HG03378 (cell line): ENCODE results near the gene TSPAN18.

ENCODE experiments used
- ATAC-seq: cut with Tn5 transposase; IDR thresholded peaks from one replicate; pipeline ENCODE4 v1.9.1; 2021; ENCODE audit warnings: mild to moderate bottlenecking, moderate library complexity; ENCODE audit not compliant: unreplicated experiment

The TSPAN18 gene

GRCh38 chr11:44859528-44859925, 132.8 kb downstream of the TSPAN18 start:
- ATAC-seq = no peak

DNA sequence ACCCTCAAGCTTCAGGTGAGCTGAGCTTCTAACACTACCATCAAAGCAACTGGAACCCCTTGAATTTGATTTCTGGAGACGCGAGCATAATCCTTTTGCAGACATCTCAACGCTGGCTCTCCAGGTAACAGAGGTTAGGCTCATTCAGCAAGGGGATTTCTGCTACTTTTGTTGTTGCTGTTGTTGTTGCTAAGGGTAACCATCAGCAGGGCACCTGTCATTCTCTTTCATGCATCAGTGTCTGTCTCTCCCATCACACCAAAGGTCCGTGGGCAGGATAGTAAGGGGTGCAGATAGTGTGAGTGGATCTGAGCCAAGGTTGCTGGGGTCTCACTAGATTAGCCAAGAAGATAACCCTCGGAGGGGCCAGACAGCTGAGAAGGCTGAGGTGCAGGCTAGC, 133.6 kb downstream of the TSPAN18 start:
- no peak for ATAC-seq

DNA sequence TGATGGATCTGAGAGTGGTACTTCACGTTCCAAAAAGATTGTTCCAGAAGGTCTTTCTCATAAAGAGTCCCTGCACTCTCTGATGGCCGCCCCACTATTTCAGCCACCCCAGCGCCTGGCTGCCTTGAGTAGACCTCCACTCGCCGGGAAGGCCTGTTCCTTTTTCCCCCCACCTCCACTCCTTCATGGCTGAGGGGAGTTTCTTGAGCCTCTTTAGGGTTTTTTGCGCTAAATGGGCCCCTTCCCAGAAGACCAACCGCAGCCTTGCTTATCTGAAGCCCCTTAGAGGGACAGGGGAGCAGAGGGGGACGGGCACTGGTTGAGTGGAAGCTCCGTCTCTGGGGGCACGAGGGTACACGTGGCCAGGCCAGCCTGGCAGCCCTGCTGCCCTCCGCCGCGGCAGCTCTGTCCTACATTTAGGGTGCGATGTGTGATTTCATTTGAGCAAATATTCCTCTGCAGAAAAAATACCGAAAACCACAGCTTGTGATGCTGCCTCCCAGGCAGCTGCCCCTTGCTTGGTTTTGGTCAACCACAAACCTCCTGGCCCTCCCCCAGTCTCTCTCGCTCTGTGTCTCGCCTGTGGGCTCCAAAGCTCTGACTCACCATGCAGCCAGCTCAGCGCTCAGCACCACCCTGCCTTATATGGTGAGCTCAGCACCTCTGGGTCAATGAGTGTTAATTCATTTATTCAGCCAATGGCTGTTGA, 135.2 kb downstream of the TSPAN18 start:
- ATAC-seq = peak; percentile 99

GRCh38 chr11:44862558-44863101, 135.9 kb downstream of the TSPAN18 start:
- ATAC-seq = no peak

- ATAC-seq = no peak
Measured at GRCh38 chr11:44863231-44863630, 136.5 kb downstream of the TSPAN18 start.

- ATAC-seq = no peak
Measured at GRCh38 chr11:44865866-44866272, 139.1 kb downstream of the TSPAN18 start.

GRCh38 chr11:44866286-44866685, 139.5 kb downstream of the TSPAN18 start:
- ATAC-seq = no peak

GRCh38 chr11:44868021-44868420, 141.3 kb downstream of the TSPAN18 start:
- no peak for ATAC-seq

DNA sequence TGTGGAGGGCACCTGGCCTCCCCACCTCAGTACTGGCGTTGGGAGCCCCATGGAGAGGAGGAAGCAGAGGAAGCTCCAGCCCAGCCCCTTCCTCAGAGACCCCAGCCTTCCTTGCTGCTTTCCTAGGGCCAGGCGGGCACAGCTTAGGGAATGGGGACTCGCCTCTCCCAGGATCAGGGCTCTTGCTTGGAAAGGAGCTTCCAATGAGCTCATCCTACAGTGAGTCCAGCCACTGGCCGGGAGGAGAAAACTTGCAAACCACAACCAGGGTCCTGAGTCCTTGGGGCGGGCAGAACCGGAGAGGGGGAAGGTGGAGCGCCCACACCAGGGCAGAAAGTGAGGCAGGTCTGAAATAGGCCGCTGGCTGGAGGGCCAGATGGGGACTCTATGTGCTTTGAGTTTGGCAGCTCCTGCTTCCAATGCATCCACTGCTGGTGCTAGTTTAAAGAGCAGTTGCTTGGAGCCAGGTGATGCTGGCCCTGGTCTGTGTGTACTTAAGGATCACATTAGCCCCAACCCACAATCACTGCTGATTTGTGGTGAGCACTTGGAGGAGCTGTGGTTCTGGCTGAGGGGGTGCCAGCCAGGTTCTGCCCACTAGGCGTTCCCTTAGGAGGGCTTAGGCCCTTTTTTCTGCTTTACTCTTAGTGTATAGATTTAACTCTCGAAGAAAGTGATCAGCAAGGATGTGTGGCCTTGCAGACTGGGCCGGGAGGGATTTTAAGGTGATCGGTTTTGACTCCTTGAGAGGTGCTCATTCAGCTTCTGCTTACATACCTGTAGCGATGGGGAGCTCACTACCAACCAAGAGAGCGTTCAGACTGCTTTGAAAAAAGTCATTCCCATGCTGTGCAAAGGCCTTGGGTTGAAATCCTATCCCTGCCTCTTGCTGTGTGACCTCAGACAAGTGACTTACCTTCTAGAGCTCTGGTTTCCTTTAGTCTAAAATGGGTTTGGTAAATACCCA, 142.0 kb downstream of the TSPAN18 start:
- no peak for ATAC-seq

GRCh38 chr11:44870181-44870580, 143.4 kb downstream of the TSPAN18 start:
- ATAC-seq = no peak

DNA sequence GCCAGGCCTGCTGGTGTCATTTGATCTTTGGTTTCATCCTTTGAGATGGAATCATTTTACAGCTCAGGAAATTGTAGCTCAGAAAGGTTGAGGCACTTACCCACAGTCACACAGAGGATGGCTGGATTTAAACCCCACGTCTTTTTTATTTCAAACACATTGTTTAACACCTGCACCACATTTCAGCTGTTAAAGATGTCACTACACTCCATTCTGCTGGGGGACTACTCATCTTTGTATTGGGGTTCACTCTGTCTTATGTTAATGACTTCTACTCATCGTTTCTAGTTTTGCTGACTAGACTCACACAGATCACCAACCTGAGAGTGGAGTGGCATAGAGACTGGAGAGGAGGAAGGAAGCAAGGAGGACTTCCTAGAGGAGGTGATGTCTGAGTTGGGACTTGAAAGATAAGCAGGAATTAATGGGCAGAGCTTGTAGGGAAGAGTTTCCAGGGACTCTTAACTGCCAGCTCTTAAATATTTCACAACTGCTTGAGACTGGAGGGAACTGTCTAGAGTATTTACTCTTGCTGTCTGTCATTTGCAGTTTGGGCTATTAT, 143.9 kb downstream of the TSPAN18 start:
- no peak for ATAC-seq

DNA sequence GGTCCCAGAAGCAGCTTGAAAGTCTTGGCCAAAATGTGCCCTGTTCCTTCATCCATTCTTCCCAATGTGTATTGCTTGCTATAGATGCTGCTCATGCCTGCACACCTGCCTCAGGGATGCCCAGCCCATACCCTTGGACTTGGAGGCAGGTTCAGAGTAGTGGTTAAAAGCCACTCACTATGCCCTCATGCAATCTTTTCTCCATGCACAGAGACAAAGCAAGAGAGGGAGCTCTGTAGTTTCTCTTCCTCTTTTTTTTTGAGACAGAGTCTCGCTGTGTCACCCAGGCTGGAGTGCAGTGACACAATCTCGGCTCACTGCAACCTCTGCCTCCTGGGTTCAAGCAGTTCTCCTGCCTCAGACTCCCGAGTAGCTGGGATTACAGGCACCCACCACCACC, 144.9 kb downstream of the TSPAN18 start:
- ATAC-seq = peak; percentile 97

- no peak for ATAC-seq
Measured at GRCh38 chr11:44872556-44872955, 145.8 kb downstream of the TSPAN18 start.

- no peak for ATAC-seq
Measured at GRCh38 chr11:44873537-44873936, 146.8 kb downstream of the TSPAN18 start.

- no peak for ATAC-seq
Measured at GRCh38 chr11:44874284-44874683, 147.5 kb downstream of the TSPAN18 start.

GRCh38 chr11:44875037-44875436, 148.3 kb downstream of the TSPAN18 start:
- no peak for ATAC-seq

- no peak for ATAC-seq
Measured at GRCh38 chr11:44876194-44876723, 149.5 kb downstream of the TSPAN18 start.

DNA sequence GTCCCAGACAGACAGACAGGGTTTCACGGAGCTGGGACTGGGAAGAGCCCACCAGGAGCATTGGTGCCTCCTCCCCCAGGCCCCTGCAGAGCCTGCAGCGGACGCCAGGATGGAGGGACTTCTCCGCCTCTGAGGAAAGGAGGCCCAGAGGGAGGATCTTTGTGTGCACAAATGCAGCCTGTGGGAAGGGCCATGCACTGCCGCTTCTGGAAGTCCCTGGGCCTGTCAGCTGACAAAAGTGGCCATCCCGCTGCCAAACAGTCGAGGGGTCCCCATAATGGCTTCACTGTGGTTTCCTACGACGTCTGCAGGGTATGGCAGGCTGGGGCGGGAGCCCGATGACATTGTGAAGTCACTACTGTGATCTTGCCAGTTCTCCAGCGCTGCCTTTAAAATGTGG, 150.1 kb downstream of the TSPAN18 start:
- no peak for ATAC-seq

GRCh38 chr11:44877571-44878497, 151.1 kb downstream of the TSPAN18 start:
- ATAC-seq = no peak

- no peak for ATAC-seq
Measured at GRCh38 chr11:44878711-44879110, 151.9 kb downstream of the TSPAN18 start.
